HuH-7.5 (cell line): ENCODE measurements around the gene RBMS1.

ENCODE experiments used
- DNase-seq: peaks from one replicate; pipeline ENCODE4 v3.0.0; 2011; ENCODE audit warnings: low spot score

The RBMS1 gene

GRCh38 chr2:160408173-160408958, 85.2 kb downstream of the RBMS1 start:
- DNase-seq = no peak

DNA sequence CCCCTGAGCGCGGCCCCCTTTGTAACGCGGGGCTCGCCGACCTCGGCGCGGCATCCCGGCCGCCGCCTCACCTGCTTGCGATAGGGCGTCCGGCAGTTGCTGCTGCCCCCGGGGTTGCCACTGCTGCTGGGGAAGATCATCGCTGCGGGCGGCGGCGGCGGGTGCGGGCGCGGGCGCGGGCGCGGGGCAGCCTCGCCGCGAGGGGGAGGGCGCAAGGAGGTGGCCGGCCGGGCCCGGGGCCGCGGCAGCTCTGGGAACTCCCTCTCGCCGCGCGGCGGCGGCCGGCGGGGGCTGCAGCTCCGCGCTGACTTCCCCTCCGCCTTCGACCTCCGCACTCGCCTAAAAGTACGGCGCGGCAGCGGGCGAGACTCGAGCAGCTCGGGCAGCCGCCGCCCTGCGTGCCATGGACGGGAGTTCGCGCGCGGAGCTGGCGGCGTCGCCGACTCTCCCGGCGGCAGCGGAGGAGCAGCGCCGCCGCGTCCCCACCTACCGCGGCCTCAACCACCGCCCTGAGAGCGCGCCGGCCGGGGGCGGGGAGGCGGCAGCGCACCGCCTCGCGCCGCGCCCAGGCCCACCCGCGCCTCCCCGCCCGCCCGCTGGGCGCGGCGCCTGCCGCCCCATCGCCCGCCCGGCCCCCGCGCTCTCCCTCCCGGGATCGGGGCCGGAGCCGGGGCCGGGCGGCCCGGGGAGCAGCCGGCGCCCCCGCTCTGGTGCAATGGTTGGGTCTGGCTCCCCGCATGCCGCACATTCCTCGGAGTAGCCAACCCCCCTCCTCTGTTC, 86.0 kb downstream of the RBMS1 start:
- no peak for DNase-seq

DNA sequence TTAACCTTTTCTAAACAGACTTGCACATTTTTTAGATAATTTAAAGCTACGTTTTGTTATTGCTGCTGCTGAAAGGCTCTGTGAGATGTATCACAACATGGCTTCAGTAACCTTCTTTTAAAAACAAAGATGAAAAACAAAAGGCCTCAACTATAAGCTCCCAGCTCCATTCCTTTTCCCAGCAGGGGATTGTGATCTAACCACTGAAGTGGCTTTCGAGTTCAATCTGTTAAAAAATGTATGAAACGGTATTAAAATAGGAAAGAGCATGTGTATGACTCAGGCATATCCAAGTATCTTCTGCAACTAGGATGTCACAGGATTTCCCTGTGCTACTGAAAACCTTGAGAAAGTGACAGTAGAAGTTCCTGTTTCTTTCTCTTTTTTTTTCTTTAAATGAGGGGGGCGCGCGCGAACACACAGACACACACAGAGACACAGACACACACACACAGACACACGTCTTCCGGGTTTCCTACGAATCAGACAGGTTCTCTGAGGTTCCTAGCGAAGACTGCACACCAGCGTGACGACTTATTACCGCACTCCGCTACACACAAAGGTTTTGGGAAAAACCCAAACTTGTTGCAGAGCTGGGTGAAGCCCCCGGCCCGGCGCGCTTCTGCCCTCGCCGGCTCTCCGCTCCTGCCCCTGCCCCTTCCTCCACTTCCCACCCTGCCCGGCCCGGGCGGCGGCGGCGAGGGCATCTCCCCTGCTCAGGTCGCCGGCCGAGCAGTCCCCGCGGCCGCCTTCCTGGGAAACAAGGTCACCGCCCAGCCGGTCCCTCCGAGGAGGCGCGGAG, 86.8 kb downstream of the RBMS1 start:
- DNase-seq = peak; percentile 33

DNA sequence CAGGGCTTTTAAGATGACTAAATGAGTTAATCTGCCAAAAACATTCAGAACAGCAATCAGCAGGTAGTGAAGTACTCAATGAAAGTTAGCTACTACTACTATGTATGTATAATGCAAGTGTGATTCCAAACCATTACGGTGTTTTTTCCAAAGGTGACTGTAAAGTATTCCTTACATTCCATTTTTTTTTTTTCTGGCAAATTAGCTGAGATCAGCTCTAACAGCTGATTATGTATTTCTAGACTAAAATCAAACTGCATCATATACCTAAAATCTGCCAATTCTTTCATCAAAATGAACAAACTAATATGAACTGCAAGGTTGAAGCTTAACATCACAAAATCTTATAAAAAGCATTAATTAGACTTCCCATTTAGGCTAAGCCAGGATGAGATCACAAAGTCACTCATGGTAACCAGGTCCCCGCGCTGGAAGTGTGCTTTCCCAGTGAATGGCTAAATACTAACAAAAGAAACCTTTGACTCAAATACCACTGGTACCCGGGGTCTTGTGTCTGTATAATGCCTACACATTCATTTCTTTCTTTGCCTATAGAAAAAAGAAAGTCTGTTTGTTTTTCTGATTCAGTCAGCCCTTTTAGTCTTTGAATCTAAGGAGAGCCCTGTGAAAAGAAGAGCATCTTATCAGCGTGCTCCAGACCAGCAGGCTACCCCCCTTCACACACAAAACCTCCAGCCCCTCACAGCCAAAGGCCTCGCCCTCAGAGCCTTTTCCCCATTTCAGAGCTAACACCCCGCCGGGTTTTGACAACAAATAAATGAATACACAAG, 88.3 kb downstream of the RBMS1 start:
- no peak for DNase-seq

GRCh38 chr2:160402997-160403979, 90.3 kb downstream of the RBMS1 start:
- no peak for DNase-seq

- no peak for DNase-seq
These were observed 91.1 kb downstream of the RBMS1 start for GRCh38 chr2:160402501-160402900.

GRCh38 chr2:160401895-160402294, 91.7 kb downstream of the RBMS1 start:
- DNase-seq = no peak

DNA sequence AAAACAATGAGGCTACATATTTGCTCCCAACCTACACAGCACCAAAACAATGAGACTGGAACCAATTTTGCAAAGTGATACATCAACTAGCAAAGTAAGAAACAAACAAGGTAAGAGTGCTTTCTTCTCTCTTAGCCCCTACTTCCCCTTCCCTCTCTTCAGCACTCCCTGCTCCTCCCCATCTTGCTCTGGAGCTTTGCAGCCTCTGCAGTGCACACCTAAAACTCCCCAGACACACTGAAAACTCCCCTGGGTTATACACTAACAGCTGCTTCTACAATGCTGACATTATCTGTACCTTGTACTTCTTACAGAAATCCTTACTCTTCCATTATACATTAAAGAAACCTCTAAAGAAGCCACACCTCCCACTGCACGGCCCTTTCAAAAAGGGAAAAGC, 93.7 kb downstream of the RBMS1 start:
- DNase-seq = no peak

- no peak for DNase-seq
These were observed 96.1 kb downstream of the RBMS1 start for GRCh38 chr2:160397530-160397865.

DNA sequence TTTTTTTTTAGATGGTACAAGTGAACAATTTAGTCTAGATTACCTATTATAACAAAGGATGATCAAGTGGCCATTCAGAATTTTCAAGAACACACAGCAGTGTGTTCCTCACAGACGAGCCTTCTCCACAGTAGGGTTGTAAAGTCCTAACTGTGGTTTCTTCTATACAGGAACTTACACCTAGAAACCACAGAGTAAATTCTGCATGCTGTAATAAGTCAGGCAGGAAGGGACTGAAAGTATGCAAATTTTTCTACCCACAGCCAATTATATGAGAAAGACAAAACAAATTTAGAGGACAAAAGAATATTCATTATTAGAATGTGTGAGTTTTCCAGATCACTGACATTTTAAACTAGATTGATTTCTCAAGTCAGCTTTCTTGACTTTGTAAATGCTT, 99.5 kb downstream of the RBMS1 start:
- no peak for DNase-seq

- no peak for DNase-seq
These were observed 101.4 kb downstream of the RBMS1 start for GRCh38 chr2:160392201-160392600.

DNA sequence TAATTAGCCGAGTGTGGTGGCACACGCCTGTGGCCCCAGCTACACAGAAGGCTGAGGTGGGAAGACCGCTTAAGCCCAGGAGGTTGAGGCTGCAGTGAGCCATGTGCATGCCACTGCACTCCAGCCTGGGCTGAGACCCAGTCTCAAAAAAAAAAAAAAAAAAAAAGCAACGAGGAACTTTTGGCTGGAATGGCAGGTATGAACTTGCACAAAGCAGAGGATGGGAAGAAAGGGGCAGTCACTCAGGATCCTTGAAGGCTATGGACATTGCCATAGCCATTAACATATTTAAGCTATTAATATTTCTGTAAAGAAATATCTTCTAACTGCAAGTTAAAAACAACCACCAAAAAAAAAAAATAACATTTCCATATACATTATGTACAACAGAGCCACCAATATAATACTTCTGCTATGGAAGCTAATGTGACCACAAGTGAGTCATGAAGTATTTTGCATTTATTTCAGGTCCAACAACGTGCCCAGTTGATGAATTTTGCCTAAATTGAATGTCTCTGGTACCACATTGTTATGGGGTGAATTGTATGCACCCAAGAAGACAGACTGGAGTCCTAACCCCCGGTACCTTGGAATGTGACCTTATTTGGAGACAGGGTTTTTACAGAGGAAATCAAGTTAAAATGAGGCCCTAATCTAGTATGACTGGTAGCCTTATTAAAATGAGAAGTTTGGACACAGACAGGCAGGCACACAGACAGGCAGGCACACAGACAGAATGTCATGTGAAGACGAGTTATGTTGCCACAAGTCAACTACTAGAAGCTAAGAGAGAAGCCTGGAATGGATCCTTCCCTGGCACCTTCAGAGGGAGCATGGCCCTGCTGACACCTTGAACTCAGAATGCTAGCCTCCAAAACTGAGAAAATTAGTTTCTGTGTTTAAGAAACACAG, 102.8 kb downstream of the RBMS1 start:
- no peak for DNase-seq

DNA sequence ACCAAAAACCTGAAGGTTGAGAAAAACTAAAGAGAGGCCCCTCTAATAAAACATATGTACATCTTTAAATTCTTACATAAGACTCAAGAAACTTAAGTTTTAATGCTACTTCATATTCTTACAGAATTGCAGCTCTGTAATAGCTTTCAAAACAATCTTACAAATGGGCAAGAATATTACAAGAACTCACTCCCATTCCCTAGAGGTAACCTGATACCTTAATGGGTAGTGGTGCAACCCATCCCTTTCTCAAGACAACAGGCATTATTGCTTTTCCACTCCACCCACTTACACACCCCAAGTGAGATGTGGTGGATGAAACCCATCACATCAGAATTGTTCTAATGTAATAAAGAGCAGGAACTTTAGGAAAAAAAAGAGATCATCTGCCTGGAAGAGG, 103.7 kb downstream of the RBMS1 start:
- DNase-seq = no peak

DNA sequence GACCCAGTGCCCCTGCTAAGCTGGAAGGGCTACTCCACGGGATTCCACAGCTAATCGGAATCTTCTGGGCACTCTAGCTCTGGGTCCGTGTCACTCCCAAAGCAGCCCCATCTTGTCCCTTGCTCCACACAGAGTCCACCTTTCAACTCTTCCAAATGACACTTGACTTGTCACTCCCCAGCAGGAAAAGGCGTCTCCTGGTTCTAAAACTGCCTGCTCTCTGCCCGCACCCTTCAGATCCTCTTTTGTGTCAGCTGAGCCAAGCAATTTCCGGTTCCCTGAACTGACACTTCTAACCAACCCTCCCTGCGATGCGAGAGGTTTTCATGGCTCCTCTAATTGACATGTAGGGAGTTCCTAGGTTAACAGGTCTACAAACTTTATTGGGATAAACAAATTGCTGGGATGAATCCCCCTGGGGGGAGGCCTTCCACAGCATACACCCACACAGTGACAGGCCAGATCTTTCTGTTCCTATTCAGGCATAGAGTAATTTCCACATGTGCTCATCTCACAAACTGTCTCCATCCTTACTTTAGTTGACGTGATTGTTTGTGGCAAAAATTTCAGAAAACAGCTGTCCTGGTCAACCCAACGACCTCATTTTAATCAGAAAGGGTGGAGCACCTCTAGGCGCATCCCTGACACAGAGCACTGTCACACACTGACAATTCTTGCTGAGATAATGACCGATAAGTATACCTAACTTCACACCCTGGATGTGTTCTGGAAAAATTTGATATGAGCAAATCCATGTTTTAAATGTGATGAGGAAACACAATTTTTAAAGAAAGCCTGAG, 104.9 kb downstream of the RBMS1 start:
- no peak for DNase-seq

- no peak for DNase-seq
These were observed 105.9 kb downstream of the RBMS1 start for GRCh38 chr2:160387558-160388262.

DNA sequence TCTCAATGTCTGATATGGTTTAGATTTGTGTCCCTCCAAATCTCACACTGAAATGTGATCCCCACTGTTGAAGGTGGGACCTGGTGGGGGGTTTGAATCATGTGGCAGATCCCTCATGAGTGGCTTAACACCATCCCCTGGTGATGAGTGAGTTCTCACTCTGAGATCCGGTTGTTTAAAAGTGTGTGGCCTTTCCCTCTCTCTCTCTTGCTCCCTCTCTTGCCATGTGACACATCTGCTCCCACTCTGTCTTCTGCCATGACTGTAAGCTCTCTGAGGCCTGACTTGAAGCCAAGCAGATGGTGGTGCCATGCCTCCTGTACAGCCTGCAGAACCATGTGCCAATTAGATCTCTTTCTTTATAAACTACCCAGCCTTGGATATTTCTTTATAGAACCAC, 108.8 kb downstream of the RBMS1 start:
- no peak for DNase-seq

DNA sequence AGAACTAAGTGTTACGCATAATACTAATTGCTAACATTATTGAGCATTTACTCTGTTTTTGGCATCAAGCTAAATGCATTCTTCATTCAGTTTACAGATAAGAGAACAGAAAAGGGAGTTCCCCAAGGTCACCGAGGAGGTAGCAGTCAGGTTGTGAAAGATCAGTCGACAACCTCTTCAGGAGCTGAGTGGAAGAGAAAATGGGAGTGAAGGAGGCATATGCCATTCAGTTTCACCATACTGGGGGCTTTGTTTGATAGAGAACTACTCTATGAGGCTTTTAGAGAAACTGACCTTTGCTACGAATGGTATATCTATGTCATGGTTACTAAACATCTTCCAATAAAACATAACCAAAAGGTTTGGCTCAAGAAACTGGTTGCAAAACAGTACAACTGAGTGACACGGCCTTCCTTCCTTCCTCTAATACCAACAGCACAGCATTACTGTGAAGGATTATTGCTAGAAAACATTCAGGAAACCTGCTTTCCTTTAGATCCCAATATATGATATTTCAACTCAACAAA, 112.1 kb downstream of the RBMS1 start:
- DNase-seq = no peak

DNA sequence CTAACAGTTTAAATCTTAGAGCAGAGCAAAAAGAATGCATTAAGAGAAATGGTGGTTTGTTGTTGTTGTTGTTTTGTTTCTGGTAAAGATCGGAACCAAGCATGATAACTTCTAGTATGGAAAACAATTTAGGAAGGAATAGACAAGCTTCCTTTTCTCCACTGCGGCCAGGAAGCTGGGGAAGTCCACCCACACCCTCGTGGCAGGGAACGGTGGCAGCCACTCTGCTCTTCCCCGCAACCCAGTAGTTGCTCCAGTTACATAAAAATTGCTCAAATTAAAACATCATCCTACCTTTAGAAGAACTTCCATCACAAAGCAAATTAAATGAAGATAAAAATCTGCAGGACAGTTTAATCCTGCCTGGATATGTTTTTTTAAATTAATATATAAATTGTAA, 113.0 kb downstream of the RBMS1 start:
- DNase-seq = no peak
